Endothelial cell (in vitro differentiated cells): ENCODE results near the gene JCHAIN. TPM values are rescaled to one million over a fixed set of nuclear protein-coding genes. Genes with fewer than 3 reads are reported as not detected.

Experiments
- DNase-seq: peaks from one replicate; pipeline ENCODE4 v3.0.0; 2021; ENCODE audit warnings: low spot score
- H3K27ac Mint-ChIP-seq: one replicate; pipeline ENCODE4 v1.8.0; 2021; ENCODE audit warnings: mixed read lengths, inconsistent platforms; ENCODE audit not compliant: unreplicated experiment
- H3K27me3 Mint-ChIP-seq: one replicate; pipeline ENCODE4 v1.8.0; 2021; ENCODE audit warnings: mild to moderate bottlenecking, moderate library complexity, mixed read lengths, inconsistent platforms; ENCODE audit not compliant: unreplicated experiment
- H3K36me3 Mint-ChIP-seq: one replicate; pipeline ENCODE4 v1.8.0; 2021; ENCODE audit warnings: mild to moderate bottlenecking, low read depth, mixed read lengths, inconsistent platforms; ENCODE audit not compliant: unreplicated experiment
- H3K4me1 Mint-ChIP-seq: one replicate; pipeline ENCODE4 v1.8.0; 2021; ENCODE audit warnings: mild to moderate bottlenecking, mixed read lengths, inconsistent platforms; ENCODE audit not compliant: unreplicated experiment
- H3K4me3 Mint-ChIP-seq: one replicate; pipeline ENCODE4 v1.8.0; 2021; ENCODE audit warnings: mild to moderate bottlenecking, mixed read lengths, inconsistent platforms; ENCODE audit not compliant: unreplicated experiment
- H3K9me3 Mint-ChIP-seq: one replicate; pipeline ENCODE4 v1.8.0; 2021; ENCODE audit warnings: mixed read lengths, inconsistent platforms; ENCODE audit not compliant: unreplicated experiment
- CTCF ChIP-seq: fragments of 200-600 bp; sonication (generic); IDR thresholded peaks from one replicate; pipeline ENCODE4 v1.5.0; 2021; ENCODE audit warnings: antibody characterized with exemption; ENCODE audit not compliant: unreplicated experiment
- total RNA-seq: library from RNA; stranded (reverse); fragmentation: NEBNext Ultra II Directional; extraction: Animal tissue kit (Norgen Biotek cat#: 25700); gene quantifications from one replicate; pipeline ENCODE4 v1.2.1, GENCODE V29; 2021; ENCODE audit not compliant: unreplicated experiment

Gene JCHAIN
- total RNA-seq, 1 donor from 2014 or later: not detected

- no peak for DNase-seq
- peaks cover 2% of the 10 kb centered on the region for H3K27me3 Mint-ChIP-seq
- H3K36me3 Mint-ChIP-seq: no peaks in the 10 kb centered on the region
- TF ChIP-seq CTCF: no peak
- H3K4me1 Mint-ChIP-seq: peaks cover 8% of the 10 kb centered on the region
- H3K4me3 Mint-ChIP-seq: no peak overlapping the region
- no peaks in the 10 kb centered on the region for H3K9me3 Mint-ChIP-seq
- H3K27ac Mint-ChIP-seq: no peak overlapping the region
Observed at GRCh38 chr4:70681704-70682103, 15.4 kb upstream of the JCHAIN start.

- peaks cover 2% of the 10 kb centered on the region for H3K27me3 Mint-ChIP-seq
- H3K9me3 Mint-ChIP-seq: no peaks in the 10 kb centered on the region
- H3K4me3 Mint-ChIP-seq: no peak overlapping the region
Observed at GRCh38 chr4:70680934-70681333, 14.6 kb upstream of the JCHAIN start.

GRCh38 chr4:70678383-70678999 is 12.2 kb upstream of the JCHAIN start:
- Mint-ChIP-seq H3K27me3 (peaks cover 2% of the 10 kb centered on the region), H3K9me3 (no peaks in the 10 kb centered on the region), H3K4me1 (peaks cover 20% of the 10 kb centered on the region), H3K4me3 (no peak overlapping the region), H3K36me3 (no peaks in the 10 kb centered on the region), H3K27ac (no peak overlapping the region)
- no peak for TF ChIP-seq CTCF
- DNase-seq: no peak

More at GRCh38 chr4:70680934-70681333, 14.6 kb upstream of the JCHAIN start:
- no peak for TF ChIP-seq CTCF
- no peak for DNase-seq
- no peak overlapping the region for H3K27ac Mint-ChIP-seq
- H3K4me1 Mint-ChIP-seq: peaks cover 12% of the 10 kb centered on the region
- no peaks in the 10 kb centered on the region for H3K36me3 Mint-ChIP-seq

GRCh38 chr4:70676554-70677090 is 10.3 kb upstream of the JCHAIN start:
- Mint-ChIP-seq H3K36me3 (no peaks in the 10 kb centered on the region), H3K4me1 (peaks cover 20% of the 10 kb centered on the region), H3K4me3 (no peak overlapping the region), H3K27ac (no peak overlapping the region), H3K27me3 (peaks cover 2% of the 10 kb centered on the region), H3K9me3 (no peaks in the 10 kb centered on the region)
- no peak for TF ChIP-seq CTCF
- DNase-seq: no peak

GRCh38 chr4:70674731-70675130 is 8.4 kb upstream of the JCHAIN start:
- no peak overlapping the region for H3K4me3 Mint-ChIP-seq
- no peaks in the 10 kb centered on the region for H3K9me3 Mint-ChIP-seq
- no peak for TF ChIP-seq CTCF
- DNase-seq: no peak
- H3K27me3 Mint-ChIP-seq: no peaks in the 10 kb centered on the region
- H3K27ac Mint-ChIP-seq: no peak overlapping the region
- no peaks in the 10 kb centered on the region for H3K36me3 Mint-ChIP-seq
- peaks cover 20% of the 10 kb centered on the region for H3K4me1 Mint-ChIP-seq
